ENCODE results near the gene TMEM134.

The TMEM134 gene

GRCh38 chr11:67451658-67451976 is 17.4 kb downstream of the TMEM134 start:
- no peak for FAIRE-seq
- DNase-seq (ENCODE audit: insufficient read length, low spot score), result no peak
- no peak for TF ChIP-seq CTCF (IDR thresholded peaks at IDR 0.05; ENCODE audit: insufficient read depth, missing control alignments)

- no peak for TF ChIP-seq CTCF (IDR thresholded peaks at IDR 0.05; ENCODE audit: insufficient read depth, missing control alignments)
- no peak for FAIRE-seq
Observed at GRCh38 chr11:67450796-67451657, 18.0 kb downstream of the TMEM134 start.

GRCh38 chr11:67449116-67449844 is 19.8 kb downstream of the TMEM134 start:
- no peak for TF ChIP-seq CTCF (IDR thresholded peaks at IDR 0.05; ENCODE audit: insufficient read depth, missing control alignments)
- FAIRE-seq (no peak), DNase-seq (ENCODE audit: insufficient read length, low spot score) (no peak)

More at GRCh38 chr11:67450796-67451657, 18.0 kb downstream of the TMEM134 start:
- DNase-seq (ENCODE audit: insufficient read length, low spot score), result no peak

GRCh38 chr11:67448220-67448609 is 20.8 kb downstream of the TMEM134 start:
- FAIRE-seq (no peak), DNase-seq (ENCODE audit: insufficient read length, low spot score) (no peak)
- no peak for TF ChIP-seq CTCF (IDR thresholded peaks at IDR 0.05; ENCODE audit: insufficient read depth, missing control alignments)

DNA sequence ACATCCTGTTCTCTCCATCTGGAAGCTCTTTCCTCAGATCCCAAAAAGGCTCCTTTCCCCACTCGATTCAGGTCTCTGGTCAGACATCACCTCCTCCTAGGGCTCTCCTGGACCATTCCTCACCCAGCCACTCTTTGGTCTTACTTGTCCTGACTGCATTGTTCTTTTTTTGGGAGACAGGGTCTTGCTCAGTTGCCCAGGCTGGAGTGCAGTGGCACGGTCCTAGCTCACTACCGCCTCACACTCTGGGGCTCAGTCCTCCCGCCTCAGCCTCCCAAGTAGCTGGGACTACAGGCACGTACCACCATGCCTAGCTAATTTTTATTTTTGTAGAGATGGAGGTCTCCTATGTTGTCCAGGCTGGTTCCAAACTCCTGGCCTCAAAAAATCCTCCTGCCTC is 23.5 kb downstream of the TMEM134 start:
- FAIRE-seq (no peak), DNase-seq (ENCODE audit: insufficient read length, low spot score) (no peak)
- no peak for TF ChIP-seq CTCF (IDR thresholded peaks at IDR 0.05; ENCODE audit: insufficient read depth, missing control alignments)

DNA sequence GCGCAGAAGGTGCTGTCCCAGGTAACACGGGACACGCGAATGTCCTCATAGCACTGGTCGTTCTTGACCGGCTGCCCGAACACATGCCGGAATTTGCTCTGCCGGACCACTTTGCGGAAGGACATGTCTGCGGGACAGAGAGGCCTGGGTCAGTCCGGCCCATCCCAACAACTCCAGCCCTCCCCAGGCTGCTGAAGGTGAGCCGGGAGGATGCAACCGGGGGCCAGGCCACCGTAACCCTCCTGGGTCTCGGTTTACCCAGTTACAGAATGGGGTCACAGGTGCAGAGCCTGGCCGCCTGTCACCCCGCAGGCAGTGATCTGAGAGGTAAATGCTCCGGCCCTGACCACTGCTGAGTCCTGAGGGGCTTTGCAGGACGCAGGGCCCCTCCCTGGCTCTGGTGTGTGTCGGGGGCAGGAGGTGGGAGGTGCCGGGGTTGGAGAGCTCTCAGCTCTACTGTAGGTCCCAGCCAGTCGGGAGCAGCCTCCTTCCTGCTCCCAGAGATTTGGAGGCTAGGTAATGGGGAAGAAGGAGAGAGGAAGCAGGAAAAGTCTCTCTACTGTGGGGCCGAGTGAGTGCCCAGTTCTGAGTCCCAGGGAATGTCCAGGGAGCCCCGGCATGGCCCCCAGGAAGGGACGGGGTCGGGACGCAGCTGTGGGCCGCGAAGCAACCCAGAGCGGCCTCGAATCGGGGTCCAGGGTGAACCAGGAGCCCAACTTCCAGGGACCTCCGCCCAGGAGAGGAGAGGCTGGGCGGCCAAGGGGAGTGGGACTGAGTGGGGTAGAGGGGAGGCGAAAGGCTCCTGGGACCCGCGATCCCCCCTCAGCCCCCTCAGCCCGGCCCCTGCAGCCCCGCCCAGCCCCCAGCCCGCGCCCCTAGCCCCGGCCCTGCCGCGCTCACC is 26.3 kb downstream of the TMEM134 start:
- TF ChIP-seq CTCF (IDR thresholded peaks at IDR 0.05; ENCODE audit: insufficient read depth, missing control alignments), result no peak
- FAIRE-seq, result no peak
- DNase-seq (ENCODE audit: insufficient read length, low spot score), result no peak

Measured in D721Med (cell line).